ENCODE data around the gene ASTN2.

DNA sequence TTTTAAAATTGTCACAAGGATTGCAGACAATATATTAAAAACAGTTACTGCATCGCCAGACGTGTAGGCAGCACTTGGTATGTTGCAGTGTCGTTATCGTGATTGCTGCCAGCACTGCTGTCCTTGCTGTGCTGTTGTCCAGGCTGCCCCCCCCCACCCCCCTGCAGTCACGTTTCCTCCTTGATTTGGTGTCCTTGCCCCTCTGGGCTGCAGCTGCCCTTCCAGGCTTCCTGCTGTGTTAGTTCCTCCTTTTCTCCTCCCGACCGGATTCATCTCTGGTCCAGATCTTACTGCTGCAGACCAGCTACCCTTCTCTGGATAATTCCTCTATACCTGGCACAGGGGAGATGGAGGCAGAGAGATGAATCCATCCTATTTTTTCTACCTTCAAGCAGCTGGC is 428.8 kb downstream of the ASTN2 start:
- TF ChIP-seq, protein P1, sequence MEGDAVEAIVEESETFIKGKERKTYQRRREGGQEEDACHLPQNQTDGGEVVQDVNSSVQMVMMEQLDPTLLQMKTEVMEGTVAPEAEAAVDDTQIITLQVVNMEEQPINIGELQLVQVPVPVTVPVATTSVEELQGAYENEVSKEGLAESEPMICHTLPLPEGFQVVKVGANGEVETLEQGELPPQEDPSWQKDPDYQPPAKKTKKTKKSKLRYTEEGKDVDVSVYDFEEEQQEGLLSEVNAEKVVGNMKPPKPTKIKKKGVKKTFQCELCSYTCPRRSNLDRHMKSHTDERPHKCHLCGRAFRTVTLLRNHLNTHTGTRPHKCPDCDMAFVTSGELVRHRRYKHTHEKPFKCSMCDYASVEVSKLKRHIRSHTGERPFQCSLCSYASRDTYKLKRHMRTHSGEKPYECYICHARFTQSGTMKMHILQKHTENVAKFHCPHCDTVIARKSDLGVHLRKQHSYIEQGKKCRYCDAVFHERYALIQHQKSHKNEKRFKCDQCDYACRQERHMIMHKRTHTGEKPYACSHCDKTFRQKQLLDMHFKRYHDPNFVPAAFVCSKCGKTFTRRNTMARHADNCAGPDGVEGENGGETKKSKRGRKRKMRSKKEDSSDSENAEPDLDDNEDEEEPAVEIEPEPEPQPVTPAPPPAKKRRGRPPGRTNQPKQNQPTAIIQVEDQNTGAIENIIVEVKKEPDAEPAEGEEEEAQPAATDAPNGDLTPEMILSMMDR (IDR thresholded peaks at IDR 0.05), result no peak
- no peak for TF ChIP-seq POLR2A (IDR thresholded peaks at IDR 0.05)

All from right lobe of liver (tissue), 4 donors.